Activated CD4-positive, alpha-beta T cell treated with anti-CD3 and anti-CD28 coated beads, Interleukin-2, Interleukin-4, amounts not matched to agents 100 ng/mL and 50 ng/mL, durations not matched to agents 16 hours and 8 hours (primary cell): ENCODE results near the gene ACBD6.
A peak's percentile ranks its signal among the peaks of the same experiment; 100 is the strongest.
"Not testable (repeated sequence)": the region's sequence is repeated elsewhere in the genome, so short reads cannot be mapped to it uniquely, and the experiment has no call there.

Source experiments
- DNase-seq: peaks from one replicate; pipeline ENCODE4 v3.0.0-alpha.2; 2020; ENCODE audit warnings: low spot score

The ACBD6 gene, protein sequence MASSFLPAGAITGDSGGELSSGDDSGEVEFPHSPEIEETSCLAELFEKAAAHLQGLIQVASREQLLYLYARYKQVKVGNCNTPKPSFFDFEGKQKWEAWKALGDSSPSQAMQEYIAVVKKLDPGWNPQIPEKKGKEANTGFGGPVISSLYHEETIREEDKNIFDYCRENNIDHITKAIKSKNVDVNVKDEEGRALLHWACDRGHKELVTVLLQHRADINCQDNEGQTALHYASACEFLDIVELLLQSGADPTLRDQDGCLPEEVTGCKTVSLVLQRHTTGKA

DNA sequence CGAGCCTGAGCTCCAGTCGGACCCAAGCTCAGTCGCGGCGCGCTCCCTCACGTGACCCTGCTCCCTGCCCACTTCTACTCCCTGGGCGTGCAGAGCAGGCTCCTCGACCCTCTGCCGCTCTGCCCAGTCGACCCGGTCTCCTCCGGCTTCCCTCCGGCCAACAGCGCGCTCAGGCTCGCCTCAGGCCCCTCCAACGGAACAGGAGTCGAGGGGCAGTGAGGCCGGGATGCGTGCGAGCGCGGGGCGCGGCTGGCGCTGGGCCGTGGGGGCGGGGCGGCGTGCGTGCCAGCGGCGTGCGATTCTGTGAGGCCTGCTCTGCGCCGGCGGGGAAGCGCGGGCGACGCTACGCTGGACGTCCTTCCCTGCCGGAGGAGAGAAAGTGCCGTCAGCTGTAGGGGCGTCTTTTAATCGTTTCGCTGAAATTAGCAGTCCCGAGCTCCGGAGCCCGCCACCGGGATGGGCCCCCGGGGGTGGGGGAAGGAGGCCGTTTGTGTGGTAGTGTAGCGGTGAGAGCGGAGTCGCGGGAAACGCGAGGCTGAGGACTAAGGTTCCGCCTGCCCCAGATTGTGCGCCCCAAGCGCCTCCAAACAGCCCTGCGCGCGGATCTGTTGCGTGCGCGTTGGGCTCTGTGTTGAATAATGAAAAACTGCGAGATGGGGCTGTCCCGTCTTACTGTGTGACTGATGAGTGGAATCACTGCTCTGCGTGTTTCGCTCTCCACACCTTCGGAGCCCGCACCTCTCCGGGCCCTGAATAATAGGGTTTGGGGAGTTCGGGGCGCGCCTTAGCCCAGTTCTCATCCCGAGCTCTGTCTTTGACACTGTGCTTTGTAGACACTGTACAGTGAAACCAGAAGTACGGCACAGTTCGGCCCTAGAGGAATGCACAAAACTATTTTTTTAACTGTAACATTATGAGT is at the start of gene ACBD6:
ACBD6 (minus strand) TSS at position 217 of the 919 bp plus-strand sequence. CDS start 311 bp downstream, outside the sequence.
- DNase-seq: peak; percentile 87

DNA sequence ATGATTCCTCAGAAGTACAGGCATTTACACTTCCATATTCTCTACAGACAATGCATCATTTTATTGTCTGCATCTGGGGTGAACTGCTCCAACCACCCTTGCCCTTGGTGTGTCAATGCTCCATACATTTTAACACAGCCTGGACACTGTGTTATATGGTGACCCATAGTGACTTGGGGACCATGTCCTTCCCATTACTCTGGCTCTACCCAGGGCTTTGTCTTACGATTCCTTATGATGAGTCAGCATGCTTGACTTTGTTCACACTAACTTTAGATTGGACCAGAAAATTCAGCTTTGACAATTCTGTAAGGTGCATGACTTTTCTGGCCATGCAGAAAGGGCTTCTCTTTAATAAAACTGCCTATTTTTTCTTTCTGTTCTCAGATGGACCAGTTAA is 49.6 kb upstream of the ACBD6 start:
- no peak for DNase-seq

DNA sequence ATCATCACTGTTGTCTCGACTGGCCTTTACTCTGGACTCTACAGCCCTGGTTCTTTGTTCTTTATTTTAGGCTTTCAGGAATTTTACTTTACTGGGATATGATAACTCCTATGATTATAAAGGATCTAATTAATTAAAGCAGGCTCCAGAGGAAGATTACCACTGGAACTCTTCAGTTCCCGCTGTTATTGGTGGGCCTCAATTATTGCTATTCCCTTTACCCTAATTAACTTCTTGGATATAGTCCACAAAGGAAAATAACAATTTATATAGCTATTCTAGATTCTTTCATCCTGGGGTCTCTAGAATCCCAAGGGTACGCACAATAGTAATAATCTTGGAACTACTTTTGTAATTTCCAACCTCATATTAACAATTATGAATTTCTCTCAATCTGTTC is 47.9 kb upstream of the ACBD6 start:
- DNase-seq: no peak

- DNase-seq: not testable (repeated sequence)
Observed at GRCh38 chr1:180549770-180550169, 47.4 kb upstream of the ACBD6 start.

- no peak for DNase-seq
Observed at GRCh38 chr1:180548686-180549317, 46.4 kb upstream of the ACBD6 start.

DNA sequence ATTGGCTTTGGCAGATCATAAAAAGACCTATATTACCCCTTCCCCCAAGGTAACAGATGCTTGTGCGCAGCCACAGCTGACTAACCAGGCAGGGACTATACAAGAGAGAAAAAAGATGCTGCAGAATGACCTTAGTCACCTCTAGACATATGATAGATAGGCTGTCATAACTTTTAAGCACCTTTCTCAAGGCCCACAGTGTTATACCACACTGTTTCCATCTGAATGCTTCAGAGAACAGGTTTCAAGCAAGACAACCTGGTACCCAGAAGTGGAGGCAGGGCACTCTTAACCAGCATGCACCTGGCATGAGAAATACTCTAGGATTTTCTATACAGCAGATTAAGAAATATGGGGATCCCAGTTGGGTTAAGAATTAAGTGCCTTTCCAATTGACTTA is 43.6 kb upstream of the ACBD6 start:
- DNase-seq: no peak

- no peak for DNase-seq
Observed at GRCh38 chr1:180544050-180544449, 41.7 kb upstream of the ACBD6 start.

DNA sequence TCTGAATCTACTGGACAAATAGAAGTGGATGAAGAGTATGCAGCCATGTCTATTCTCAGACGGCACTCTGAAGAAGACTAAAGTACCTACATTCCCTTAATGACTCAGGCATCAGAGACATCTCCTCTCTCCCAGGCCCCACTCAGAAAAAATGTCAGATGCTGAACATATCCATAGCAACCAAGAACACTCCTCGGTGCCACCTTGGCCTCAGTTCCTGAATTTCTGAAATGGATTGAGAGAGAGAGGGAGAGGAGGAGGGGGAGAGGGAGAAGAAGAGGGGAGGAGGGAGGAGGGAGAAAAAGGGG is 40.4 kb upstream of the ACBD6 start:
- DNase-seq: no peak

DNA sequence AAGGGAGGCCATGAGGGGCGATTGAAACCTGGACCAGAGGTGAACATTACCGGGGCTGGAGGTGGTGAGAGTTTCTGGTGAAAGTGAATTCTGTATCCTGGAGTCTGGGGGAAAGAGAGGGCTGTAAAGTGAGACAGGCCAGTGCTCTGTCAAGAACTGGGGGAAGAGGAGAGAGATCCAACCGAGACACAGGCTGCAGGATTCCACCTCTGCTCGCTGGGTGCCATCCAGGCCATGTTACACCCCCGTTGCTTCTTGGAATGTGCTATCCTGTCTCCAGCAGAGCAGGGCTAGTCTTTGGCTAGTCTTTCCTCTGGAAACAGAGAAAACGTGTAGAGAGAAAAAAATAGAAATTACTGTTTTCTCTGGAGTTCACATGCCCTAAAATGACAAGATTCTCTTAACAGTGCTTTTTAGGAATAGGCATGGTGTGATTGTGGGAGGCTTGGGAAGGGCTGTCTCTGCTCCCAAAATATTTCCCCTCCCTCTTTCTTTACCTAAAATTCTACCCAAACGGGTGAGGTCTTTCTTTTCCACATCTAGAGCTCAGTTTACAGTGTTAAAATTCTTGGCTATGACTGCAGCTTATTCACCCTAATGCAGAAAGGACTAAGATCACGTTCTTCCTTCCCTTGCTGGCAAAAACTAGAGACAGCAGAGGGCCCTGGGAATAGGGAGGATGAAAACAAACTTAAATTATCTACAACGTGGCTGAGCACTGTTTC is 39.9 kb upstream of the ACBD6 start:
- no peak for DNase-seq

DNA sequence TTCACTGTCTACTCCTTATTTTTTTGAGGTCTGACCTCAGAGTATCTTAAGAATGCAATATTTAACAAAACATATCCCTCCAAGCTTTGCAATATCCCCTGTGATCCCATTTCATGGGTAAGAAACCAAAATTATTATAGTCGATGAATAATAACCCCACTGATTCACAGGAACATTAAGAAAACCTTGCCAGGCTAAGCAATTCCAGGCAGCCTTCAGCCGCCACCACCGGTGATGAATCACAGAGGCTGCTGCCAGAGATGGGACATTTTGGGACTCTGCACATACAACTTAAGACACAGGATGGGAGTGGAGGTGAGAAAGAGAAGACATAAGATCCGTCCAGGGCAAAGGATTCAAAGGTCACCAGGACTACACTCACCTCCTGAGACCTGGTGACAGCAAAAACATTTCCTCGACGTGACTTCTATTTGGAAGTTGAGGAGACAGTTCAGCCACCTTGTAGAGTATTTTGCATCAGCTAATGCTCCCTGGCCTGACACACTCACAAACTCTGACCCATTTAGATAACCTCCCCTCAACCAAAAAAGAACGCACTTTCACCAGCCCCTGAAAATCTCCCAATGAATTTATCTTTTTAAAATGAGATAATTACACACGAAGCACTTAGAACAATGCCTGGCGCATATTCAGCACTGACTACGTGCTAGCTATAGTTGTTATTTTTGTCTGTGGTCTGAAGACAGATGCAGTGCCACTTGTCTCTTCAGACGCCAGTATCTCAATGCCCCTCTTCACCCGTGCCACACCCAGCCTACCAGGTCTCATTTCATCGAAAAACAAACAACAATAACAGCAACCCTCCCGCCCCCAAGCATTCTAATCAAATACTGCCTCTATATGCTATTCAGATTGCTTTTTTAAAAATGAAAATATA is 38.6 kb upstream of the ACBD6 start:
- no peak for DNase-seq

- DNase-seq: no peak
Observed at GRCh38 chr1:180539136-180539535, 36.8 kb upstream of the ACBD6 start.

- no peak for DNase-seq
Observed at GRCh38 chr1:180536821-180537372, 34.5 kb upstream of the ACBD6 start.

GRCh38 chr1:180535418-180535999 is 33.1 kb upstream of the ACBD6 start:
- DNase-seq: no peak

DNA sequence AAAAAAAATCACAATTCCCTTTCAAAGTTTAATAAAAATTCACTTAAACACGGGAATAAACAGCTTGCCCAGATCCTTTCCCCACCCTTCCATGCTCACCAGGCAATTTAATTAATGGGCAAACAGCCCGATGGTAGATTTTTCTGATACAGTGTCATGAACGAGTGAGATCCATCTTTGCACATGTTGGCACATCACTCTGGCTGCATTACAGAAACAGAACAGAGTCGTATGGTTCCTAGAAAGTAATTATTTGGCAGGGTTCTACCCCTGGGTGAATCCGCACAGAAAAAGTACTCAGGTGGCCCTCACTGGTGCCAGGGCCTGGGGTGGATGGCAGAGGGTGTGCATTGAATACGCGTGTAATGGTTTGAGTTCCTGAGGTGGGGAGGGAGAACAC is 31.8 kb upstream of the ACBD6 start:
- no peak for DNase-seq

- DNase-seq: peak; percentile 67
Observed at GRCh38 chr1:180533266-180533987, 31.1 kb upstream of the ACBD6 start.

GRCh38 chr1:180532854-180533253 is 30.5 kb upstream of the ACBD6 start:
- no peak for DNase-seq

GRCh38 chr1:180530501-180530900 is 28.1 kb upstream of the ACBD6 start:
- DNase-seq: no peak

- DNase-seq: no peak
Observed at GRCh38 chr1:180528868-180529470, 26.6 kb upstream of the ACBD6 start.

- no peak for DNase-seq
Observed at GRCh38 chr1:180527101-180527669, 24.8 kb upstream of the ACBD6 start.
